22Rv1 (cell line): ENCODE measurements around the gene ALG8.

Source experiments
- CTCF ChIP-seq: fragments of 450-650 bp; IDR thresholded peaks from 2 replicates; pipeline ENCODE4 v1.5.1; 2017; ENCODE audit warnings: mild to moderate bottlenecking
- ZFX ChIP-seq: fragments of 450-650 bp; IDR thresholded peaks from 2 replicates; pipeline ENCODE4 v1.6.1; 2017; ENCODE audit warnings: antibody characterized with exemption, borderline replicate concordance

- TF ChIP-seq CTCF (no peak), ZFX (no peak)
These were observed 60.9 kb downstream of the ALG8 start for GRCh38 chr11:78078218-78079167.
